Pancreas (tissue), 10 donors: ENCODE measurements around the gene MCRS1. TPM values are rescaled to one million over a fixed set of nuclear protein-coding genes. Genes with fewer than 3 reads are reported as not detected.

Experiments
- ATAC-seq, 4 donors: fragments of 200-7000 bp; cut with Tn5 transposase; one replicate each; pipeline versions ENCODE4 v1.8.0 to v1.9.1; 2020; ENCODE audit warnings: mild to moderate bottlenecking in 4 of 4, moderate library complexity in 4 of 4
- DNase-seq, 6 donors: peaks; one replicate each; pipeline ENCODE4 v3.0.0-alpha.2; 2020
- FAIRE-seq: peaks from 2 replicates; lab custom pipeline; 2012; peaks lifted over from hg19 to GRCh38; lab: Jason Lieb, UNC
- H3K27ac ChIP-seq, 4 donors: fragments of 200-600 bp; sonication (generic); 1 replicate in 3 of 4; 2 replicates in 1 of 4; pipeline versions ENCODE4 v1.5.0 to v1.8.0; 2020
- H3K27me3 ChIP-seq, 4 donors: fragments of 200-600 bp; one replicate each; pipeline ENCODE4 v1.8.0; 2021
- H3K36me3 ChIP-seq, 3 donors: fragments of 200-600 bp; sonication (generic) in 1 of 3; one replicate each; pipeline versions ENCODE4 v1.5.0 to v1.8.0; 2020 to 2021
- H3K4me1 ChIP-seq, 3 donors: fragments of 200-600 bp; one replicate each; pipeline ENCODE4 v1.8.0; 2021
- H3K4me3 ChIP-seq, 4 donors: fragments of 200-600 bp; sonication (generic) in 2 of 4; one replicate each; pipeline versions ENCODE4 v1.5.0 to v1.8.0; 2020 to 2021
- H3K9me3 ChIP-seq, 4 donors: fragments of 200-600 bp; one replicate each; pipeline ENCODE4 v1.8.0; 2021
- CTCF ChIP-seq, 4 donors: fragments of 200-600 bp; sonication (generic) in 3 of 4; IDR thresholded peaks; one replicate each; pipeline versions ENCODE4 v1.5.0 to v1.8.0; 2021; ENCODE audit warnings: antibody characterized with exemption in 4 of 4
- WGBS, 2 donors: extraction: QIAGEN DNeasy Blood & Tissue Kit; methylation state at CpG; one replicate each; pipeline ENCODE4 v1.1.7; 2013; 5-methylcytosine and 5-hydroxymethylcytosine counted together
- intact Hi-C, 3 donors: fragments of 100-400 bp; cut with DNase I; formaldehyde crosslinking; loops; one replicate each; pipeline versions ENCODE4 v1.11.1 to v1.14.2; 2022
- polyA plus RNA-seq, 2 donors: library from polyadenylated mRNA; stranded (reverse); fragments of 200-250 nt; gene quantifications; one replicate each; pipeline ENCODE4 v1.2.3, GENCODE V29; 2013
- total RNA-seq, 6 donors: library from RNA; stranded (reverse); fragmentation: NEBNext Ultra II Directional in 4 of 6; extraction: Animal tissue kit (Norgen Biotek cat#: 25700) in 4 of 6; gene quantifications; one replicate each; pipeline versions ENCODE4 v1.2.1 to v1.2.4, GENCODE V29; 2021 to 2023
- donor health status: healthy with polysubstance abuse.
- donor health status: DM: no; HTN: no; CAD: no; lungs with moderate emphysema.
- donor health status: DM: no; HTN: no; CAD: no.
- donor health status: control.
- donor health status: control.
- donor health status: Bipolar disorder and iron deficiency.
- donor health status: DM: yes; HTN: yes; CAD: no.
- donor health status: DM: no; HTN: no; CAD: no.
- donor health status: DM: no; HTN: no; CAD: no.
- donor health status: DM: yes; HTN: yes; CAD: no.

Gene MCRS1
- total and polyA plus RNA-seq, 8 donors = 19.3 to 71.0 (median 25.9) TPM

GRCh38 chr12:49587174-49587908 lies 19.4 kb upstream of the MCRS1 start:
- peaks cover 0 to 4% (median 0%) of the 10 kb centered on the region in 3 donors for H3K4me1 ChIP-seq
- TF ChIP-seq CTCF (IDR thresholded peaks at IDR 0.05) = no peak
- DNase-seq = no peak
- no peaks in the 10 kb centered on the region for H3K27me3 ChIP-seq
- WGBS, 2 donors = 82 to 84% methylated on average over 11 of the region's 11 CpGs
- H3K9me3 ChIP-seq = no peaks in the 10 kb centered on the region
- H3K4me3 ChIP-seq = no peak overlapping the region
- H3K27ac ChIP-seq = no peak overlapping the region
- ATAC-seq = no peak
- no peak for FAIRE-seq
- no peaks in the 10 kb centered on the region for H3K36me3 ChIP-seq
- intact Hi-C loops = no loop called here

- Histone ChIP-seq H3K9me3 (no peaks in the 10 kb centered on the region), H3K4me3 (no peak overlapping the region), H3K4me1 (peaks cover 0 to 4% (median 0%) of the 10 kb centered on the region in 3 donors), H3K36me3 (no peaks in the 10 kb centered on the region), H3K27ac (no peak overlapping the region), H3K27me3 (no peaks in the 10 kb centered on the region)
- TF ChIP-seq CTCF (IDR thresholded peaks at IDR 0.05) = no peak
- intact Hi-C loops = no loop called here
- DNase-seq (no peak), ATAC-seq (no peak), FAIRE-seq (no peak)
- WGBS, 2 donors = 80 to 87% methylated on average over 16 of the region's 16 CpGs
Observed at GRCh38 chr12:49585477-49586459, 17.8 kb upstream of the MCRS1 start.

- ATAC-seq (no peak), FAIRE-seq (no peak), DNase-seq (no peak)
- H3K36me3 ChIP-seq = no peaks in the 10 kb centered on the region
- no peak overlapping the region for H3K4me3 ChIP-seq
- H3K4me1 ChIP-seq = peaks cover 0 to 4% (median 4%) of the 10 kb centered on the region in 3 donors
- intact Hi-C loops = no loop called here
- no peaks in the 10 kb centered on the region for H3K9me3 ChIP-seq
- no peak overlapping the region for H3K27ac ChIP-seq
- no peak for TF ChIP-seq CTCF (IDR thresholded peaks at IDR 0.05)
- 84 to 85% methylated on average over 7 of the region's 7 CpGs for WGBS, 2 donors
- no peaks in the 10 kb centered on the region for H3K27me3 ChIP-seq
Observed at GRCh38 chr12:49584591-49584990, 16.6 kb upstream of the MCRS1 start.

- FAIRE-seq (no peak), ATAC-seq (no peak), DNase-seq (no peak)
- peaks cover 0 to 4% (median 4%) of the 10 kb centered on the region in 3 donors for H3K4me1 ChIP-seq
- no peaks in the 10 kb centered on the region for H3K27me3 ChIP-seq
- no peak for TF ChIP-seq CTCF (IDR thresholded peaks at IDR 0.05)
- no peaks in the 10 kb centered on the region for H3K36me3 ChIP-seq
- WGBS, 2 donors = 68 to 80% methylated on average over 13 of the region's 13 CpGs
- H3K27ac ChIP-seq = no peak overlapping the region
- intact Hi-C loops = no loop called here
- no peaks in the 10 kb centered on the region for H3K9me3 ChIP-seq
- H3K4me3 ChIP-seq = no peak overlapping the region
Observed at GRCh38 chr12:49583366-49584094, 15.6 kb upstream of the MCRS1 start.
